ENCODE measurements around the gene FUZ.

DNA sequence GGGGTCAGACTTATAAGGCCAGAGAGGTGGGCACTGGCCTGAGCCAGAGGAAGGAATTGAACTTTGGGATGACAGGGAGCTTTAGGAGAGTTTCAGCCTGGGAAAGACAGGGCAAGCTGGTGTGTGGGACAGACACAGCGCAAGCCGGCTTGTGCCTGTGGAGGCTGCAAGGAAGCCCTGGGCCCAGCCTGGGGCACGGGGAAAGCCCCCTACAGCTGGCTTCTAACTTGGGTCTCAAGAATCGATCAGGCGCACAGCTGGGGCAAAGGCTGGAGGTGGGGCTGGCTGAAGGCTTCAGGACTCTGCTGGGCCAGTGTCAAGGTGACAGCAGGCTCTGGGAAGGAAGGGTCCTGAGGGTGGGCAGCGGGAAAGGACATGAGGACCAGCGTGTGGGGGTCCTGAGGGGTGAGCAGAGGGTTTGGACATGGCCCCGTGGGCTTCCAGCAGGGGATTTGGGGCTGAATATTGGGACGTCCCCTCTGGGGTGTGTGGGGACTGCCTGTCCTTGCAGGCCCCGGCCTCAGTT, 40.8 kb upstream of the FUZ start:
- TF ChIP-seq POLR2A (IDR thresholded peaks at IDR 0.05) (no peak), CTCF (IDR thresholded peaks at IDR 0.05) (no peak), EP300 (IDR thresholded peaks at IDR 0.05) (no peak)

Data from upper lobe of left lung (tissue), 4 donors.